HepG2 (cell line): Measurements from ENCODE around the gene HSPA1L. TPM values are rescaled to one million over a fixed set of nuclear protein-coding genes. Genes with fewer than 3 reads are reported as not detected.
A peak's percentile ranks its signal among the peaks of the same experiment; 100 is the strongest.

Source experiments
- EHMT2 ChIP-seq: fragments of 200-600 bp; sonication (generic); IDR thresholded peaks from 2 replicates; pipeline ENCODE4 v1.7.0; 2017; ENCODE audit warnings: antibody characterized with exemption, low read depth, low read length, borderline replicate concordance
- FOSL1 ChIP-seq: sonication (generic); formaldehyde crosslinking; IDR thresholded peaks from 2 replicates; pipeline ENCODE4 v1.9.0; 2021; ENCODE audit warnings: missing genetic modification reagents, borderline replicate concordance
- FOXP4 ChIP-seq: sonication (generic); formaldehyde crosslinking; IDR thresholded peaks from 2 replicates; pipeline ENCODE4 v1.4.0; 2020; ENCODE audit warnings: missing genetic modification reagents
- GABPA ChIP-seq, 2 experiments: IDR thresholded peaks; 2 replicates each; pipeline ENCODE4 v1.6.1; 2011 to 2016; ENCODE audit warnings: low read depth in 2 of 2, low read length in 1 of 2, missing biosample characterization in 1 of 2, missing genetic modification characterization in 1 of 2
- KDM6A ChIP-seq: IDR thresholded peaks from 2 replicates; pipeline ENCODE4 v1.6.1; 2016; ENCODE audit warnings: low read depth
- MEIS1 ChIP-seq: sonication (generic); formaldehyde crosslinking; IDR thresholded peaks from 2 replicates; pipeline ENCODE4 v1.9.0; 2021; ENCODE audit warnings: mild to moderate bottlenecking, missing genetic modification reagents, moderate library complexity, borderline replicate concordance
- POLR2AphosphoS2 ChIP-seq: IDR thresholded peaks from 2 replicates; pipeline ENCODE4 v1.6.1; 2011; ENCODE audit warnings: low read depth, low read length, improper control_type of control experiment
- RNF219 ChIP-seq: sonication (generic); formaldehyde crosslinking; IDR thresholded peaks from 2 replicates; pipeline ENCODE4 v1.5.0; 2020; ENCODE audit warnings: mild to moderate bottlenecking, missing genetic modification reagents
- THRA ChIP-seq: sonication (generic); formaldehyde crosslinking; IDR thresholded peaks from 2 replicates; pipeline ENCODE4 v1.4.0; 2020; ENCODE audit warnings: missing genetic modification reagents, borderline replicate concordance
- ZNF10 ChIP-seq: sonication (generic); formaldehyde crosslinking; IDR thresholded peaks from 2 replicates; pipeline ENCODE4 v1.4.0; 2020; ENCODE audit warnings: mild to moderate bottlenecking, low read depth, missing genetic modification reagents, borderline replicate concordance
- ZNF646 ChIP-seq: sonication (generic); formaldehyde crosslinking; IDR thresholded peaks from 2 replicates; pipeline ENCODE4 v1.9.0; 2021; ENCODE audit warnings: mild to moderate bottlenecking, missing genetic modification reagents
- ZSCAN20 ChIP-seq: sonication (generic); formaldehyde crosslinking; IDR thresholded peaks from 2 replicates; pipeline ENCODE4 v1.4.0; 2020; ENCODE audit warnings: missing genetic modification reagents, mild to moderate bottlenecking, borderline replicate concordance
- polyA plus RNA-seq, 8 experiments: library from polyadenylated mRNA; depleted of rRNA in 3 of 8; stranded (reverse) in 7 of 8; unstranded in 1 of 8; fragments of >200 nt; fragmentation: Illumina TruSeq in 4 of 8; extraction: Trizol in 4 of 8; gene quantifications; 2 replicates each; pipeline versions ENCODE4 v1.2.1 to v1.2.3, GENCODE V29; 2011 to 2016; ENCODE audit warnings: low read depth in 4 of 8, missing spikeins in 1 of 8, mixed read lengths in 1 of 8; ENCODE audit not compliant: insufficient read depth in 1 of 8
- total RNA-seq, 5 experiments: library from RNA; depleted of rRNA; stranded (reverse); fragments of >200 nt; fragmentation: Illumina TruSeq; extraction: Trizol; gene quantifications; 2 replicates each; pipeline ENCODE4 v1.2.3, GENCODE V29; 2016; ENCODE audit warnings: low read depth in 1 of 5
- TF ChIP-seq, protein P1 (sequence below): IDR thresholded peaks from 2 replicates; pipeline ENCODE4 v1.6.1; 2016; ENCODE audit warnings: mild to moderate bottlenecking

The HSPA1L gene
- total and polyA plus RNA-seq, 2 of the 13 experiments (the other 11 are each of a cell fraction or from before 2014, with no cell fraction given), result 0.55 to 1.0 TPM

GRCh38 chr6:31834367-31835250 lies 19.5 kb upstream of the HSPA1L start (continued):
- TF ChIP-seq MEIS1 (CRISPR knock-in tag), result peak; percentile 70; the same call in 1 of the 2 replicates
- TF ChIP-seq ZNF10 (CRISPR knock-in tag), result no peak
- peak; percentile 37; the same call in 1 of the 2 replicates for TF ChIP-seq FOXP4 (CRISPR knock-in tag)
- TF ChIP-seq GABPA (IDR thresholded peaks at IDR 0.05; ENCODE audit: low read depth, low read length), result no peak
- TF ChIP-seq GABPA (CRISPR knock-in tag; IDR thresholded peaks at IDR 0.05; ENCODE audit: low read depth), result no peak; the same call in 1 of the 2 replicates
- TF ChIP-seq ZNF646 (CRISPR knock-in tag), result no peak
- peak; percentile 45; the same call in 1 of the 2 replicates for TF ChIP-seq ZSCAN20
- TF ChIP-seq FOSL1, result no peak
- TF ChIP-seq RNF219 (CRISPR knock-in tag), result no peak
- no peak for TF ChIP-seq EHMT2
- TF ChIP-seq THRA (CRISPR knock-in tag), result peak; percentile 68
- TF ChIP-seq, protein P1, sequence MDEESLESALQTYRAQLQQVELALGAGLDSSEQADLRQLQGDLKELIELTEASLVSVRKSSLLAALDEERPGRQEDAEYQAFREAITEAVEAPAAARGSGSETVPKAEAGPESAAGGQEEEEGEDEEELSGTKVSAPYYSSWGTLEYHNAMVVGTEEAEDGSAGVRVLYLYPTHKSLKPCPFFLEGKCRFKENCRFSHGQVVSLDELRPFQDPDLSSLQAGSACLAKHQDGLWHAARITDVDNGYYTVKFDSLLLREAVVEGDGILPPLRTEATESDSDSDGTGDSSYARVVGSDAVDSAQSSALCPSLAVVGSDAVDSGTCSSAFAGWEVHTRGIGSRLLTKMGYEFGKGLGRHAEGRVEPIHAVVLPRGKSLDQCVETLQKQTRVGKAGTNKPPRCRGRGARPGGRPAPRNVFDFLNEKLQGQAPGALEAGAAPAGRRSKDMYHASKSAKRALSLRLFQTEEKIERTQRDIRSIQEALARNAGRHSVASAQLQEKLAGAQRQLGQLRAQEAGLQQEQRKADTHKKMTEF, result peak; percentile 83
- TF ChIP-seq KDM6A (CRISPR knock-in tag), result no peak
- peak; percentile 90 for TF ChIP-seq POLR2AphosphoS2
